IPS DF 4.7 (cell line): ENCODE data around the gene CLEC16A.

Source experiments
- DNase-seq: peaks from one replicate; pipeline ENCODE4 v3.0.0-alpha.2; 2013; ENCODE audit warnings: low spot score; ENCODE audit errors: extremely low read depth

Gene CLEC16A

GRCh38 chr16:11082108-11082859 is 137.9 kb downstream of the CLEC16A start:
- DNase-seq, result no peak

DNA sequence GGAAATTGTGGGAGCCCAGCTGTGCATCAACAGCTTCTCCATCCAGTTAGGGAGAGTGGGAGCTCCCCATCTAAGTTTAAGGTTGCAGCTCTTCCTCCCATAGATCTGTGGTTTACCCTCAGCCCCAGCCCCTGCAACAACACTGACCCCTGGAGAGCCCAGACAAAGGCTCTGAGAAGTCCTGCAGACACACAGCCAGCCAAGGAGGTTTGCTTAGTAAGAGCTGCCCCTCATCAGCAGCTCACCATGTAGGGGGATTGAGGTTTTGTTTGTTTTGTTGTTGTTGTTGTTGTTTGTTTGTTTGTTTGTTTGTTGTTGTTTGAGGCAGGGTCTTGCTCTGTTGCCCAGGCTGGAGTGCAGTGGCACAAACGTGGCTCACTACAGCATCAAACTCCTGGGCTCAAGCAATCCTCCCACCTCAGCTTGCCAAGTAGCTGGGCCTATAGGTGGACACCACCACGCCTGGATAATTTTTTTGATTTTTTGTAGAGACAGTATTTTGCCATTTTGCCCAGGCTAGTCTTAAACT is 138.6 kb downstream of the CLEC16A start:
- no peak for DNase-seq

DNA sequence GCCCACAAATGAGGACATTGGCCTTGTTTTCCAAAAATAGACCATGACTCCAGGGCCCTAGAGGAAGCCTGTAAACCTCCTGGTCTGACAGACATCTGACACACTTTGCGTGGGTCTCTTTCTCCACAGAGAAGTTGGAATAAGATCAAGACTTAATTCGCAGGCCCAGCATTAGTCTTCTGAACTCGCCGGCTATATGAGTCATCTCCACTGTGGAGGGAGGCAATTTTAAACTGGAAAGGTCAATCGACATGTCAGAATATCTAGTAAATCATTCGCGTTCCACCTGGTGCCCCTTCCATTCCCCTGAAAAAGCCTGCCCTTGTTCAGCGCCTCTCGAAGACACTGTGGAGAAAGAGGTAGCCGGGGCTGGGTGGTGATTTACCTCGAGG is 140.1 kb downstream of the CLEC16A start:
- no peak for DNase-seq

- no peak for DNase-seq
Measured at GRCh38 chr16:11084876-11085485, 140.6 kb downstream of the CLEC16A start.

GRCh38 chr16:11085916-11086315 is 141.6 kb downstream of the CLEC16A start:
- DNase-seq, result no peak

GRCh38 chr16:11087691-11088073 is 143.3 kb downstream of the CLEC16A start:
- no peak for DNase-seq

DNA sequence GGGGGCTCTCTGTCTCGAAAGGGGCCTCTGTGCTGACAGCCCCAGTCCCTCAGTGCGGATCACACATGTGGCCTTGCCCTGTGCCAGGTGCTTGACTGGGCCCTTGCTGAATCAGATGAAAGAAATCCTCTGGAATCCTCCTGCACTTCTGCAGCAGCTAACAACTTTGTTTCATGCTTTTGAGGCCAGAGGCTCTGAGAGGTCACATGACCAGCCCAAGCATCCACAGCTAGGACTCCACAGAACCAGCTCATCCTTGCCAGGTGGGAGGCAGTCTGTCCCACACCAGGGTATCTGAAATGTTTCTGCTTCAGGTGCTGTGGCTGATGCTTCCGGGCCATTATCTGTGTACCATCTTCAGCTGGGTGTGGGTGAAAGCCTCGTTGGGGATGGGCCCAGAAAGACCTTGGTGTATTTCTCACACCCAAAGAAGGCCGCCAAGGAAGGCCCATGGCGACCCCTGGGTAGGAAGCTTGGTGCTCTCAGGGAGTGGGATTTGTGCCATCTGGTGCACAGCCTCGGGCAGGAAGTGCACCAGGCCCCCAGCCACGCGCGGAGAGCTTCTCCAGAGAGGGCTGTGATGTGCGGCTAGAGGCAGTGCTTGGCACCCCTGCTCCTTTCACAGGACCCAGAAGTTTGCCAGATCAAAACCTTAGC is 143.8 kb downstream of the CLEC16A start:
- no peak for DNase-seq

DNA sequence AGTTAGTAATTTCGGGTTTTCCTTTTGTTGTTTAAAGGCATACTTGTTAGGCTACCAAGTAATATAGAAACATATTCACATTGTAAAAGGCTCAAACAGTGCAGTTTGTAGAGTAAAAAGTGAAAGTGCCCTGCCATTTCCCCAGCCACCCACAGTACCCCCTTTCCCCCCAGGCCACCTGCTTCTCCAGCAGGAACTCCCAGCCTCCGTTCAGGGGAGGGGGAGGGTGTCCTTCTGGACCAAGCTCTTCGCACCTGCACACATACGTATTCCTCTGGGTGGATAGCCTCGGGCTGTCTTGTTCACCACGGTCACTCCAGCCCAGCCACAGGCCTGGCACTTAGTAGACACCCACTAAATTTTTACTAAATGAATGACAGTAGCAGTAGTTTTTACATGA is 144.5 kb downstream of the CLEC16A start:
- no peak for DNase-seq

DNA sequence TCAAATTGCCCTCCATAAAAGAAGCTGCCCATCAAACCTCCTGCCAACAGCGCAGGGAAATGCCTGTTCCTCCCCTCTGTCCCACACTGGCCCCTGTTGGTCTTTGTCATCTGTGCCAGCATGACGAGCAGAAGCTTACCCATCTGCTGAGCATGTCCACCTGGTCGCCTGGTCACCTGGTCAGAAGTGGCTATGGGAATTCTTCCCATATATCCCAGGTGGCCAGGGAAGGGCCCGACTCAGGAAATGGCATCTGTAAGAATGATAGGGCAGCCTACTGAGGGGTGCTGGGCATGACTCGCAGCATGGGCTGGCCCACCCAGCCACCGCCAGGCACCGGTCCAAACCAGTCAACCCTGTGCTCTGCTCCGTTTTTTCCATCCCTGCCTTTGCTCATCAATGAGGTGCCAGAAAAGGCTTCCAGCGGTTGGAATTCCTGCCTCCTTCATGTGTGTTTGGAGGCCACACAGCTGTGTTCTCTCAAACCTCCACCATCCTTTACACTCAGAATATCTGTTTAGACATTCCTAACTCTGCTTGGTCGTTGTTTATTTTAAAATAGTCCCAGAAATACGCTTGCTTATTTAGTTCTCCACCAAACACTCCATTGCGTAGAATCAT is 145.2 kb downstream of the CLEC16A start:
- no peak for DNase-seq

DNA sequence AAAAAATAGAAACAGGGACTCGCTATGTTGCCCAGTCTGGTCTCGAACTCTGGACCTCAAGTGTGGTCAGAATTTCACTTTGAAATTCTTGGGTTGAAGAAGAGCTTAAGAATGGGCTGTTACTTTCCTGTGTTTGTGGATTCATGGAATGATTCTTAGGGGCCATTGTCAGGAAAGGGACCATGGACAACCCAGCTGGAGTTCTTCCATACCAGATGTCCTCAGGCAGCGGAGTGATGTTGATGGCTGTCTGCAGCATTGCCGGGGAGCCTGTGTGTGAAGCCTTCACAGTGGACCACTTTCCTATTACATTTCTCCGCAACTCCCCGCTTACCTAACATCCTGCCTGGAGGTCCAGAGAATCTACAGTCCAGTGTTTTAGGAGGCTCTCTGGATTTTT is 145.9 kb downstream of the CLEC16A start:
- no peak for DNase-seq

DNA sequence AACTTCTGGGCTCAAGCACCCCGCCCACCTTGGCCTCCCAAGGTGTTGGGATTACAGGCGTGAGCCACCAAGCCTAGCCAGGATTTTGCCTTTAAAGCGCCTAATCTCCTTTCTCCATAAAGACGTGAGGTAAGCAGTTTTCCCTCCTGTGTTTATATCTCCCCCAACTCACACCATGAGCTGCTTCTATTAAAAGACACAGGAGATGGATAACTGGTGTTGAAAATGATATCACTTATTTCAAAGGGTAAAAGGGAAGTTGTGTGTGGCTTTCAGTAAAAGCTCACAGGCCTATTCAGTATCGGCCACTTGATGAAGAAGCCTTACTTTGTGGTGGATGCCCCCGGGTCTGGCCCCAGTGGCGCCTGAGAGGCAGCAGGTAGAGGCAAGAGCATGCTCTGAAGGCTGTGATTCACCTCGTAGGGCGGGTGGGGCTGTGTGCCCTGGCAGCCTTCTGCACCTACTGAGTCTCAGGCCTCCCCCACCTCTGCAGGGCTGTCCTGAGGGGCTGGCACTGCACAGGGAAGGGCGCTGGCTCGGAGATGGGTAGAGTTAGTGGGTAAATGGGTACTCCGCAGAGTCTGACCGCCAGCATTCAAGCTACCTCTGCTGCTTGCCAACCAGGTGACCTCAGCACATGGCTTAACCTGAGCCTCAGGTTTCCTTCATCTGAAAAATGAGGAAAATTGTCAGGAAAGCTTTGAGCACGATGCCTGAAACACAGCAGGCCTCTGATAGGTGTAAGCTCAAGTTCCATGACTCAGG is 146.8 kb downstream of the CLEC16A start:
- no peak for DNase-seq

DNA sequence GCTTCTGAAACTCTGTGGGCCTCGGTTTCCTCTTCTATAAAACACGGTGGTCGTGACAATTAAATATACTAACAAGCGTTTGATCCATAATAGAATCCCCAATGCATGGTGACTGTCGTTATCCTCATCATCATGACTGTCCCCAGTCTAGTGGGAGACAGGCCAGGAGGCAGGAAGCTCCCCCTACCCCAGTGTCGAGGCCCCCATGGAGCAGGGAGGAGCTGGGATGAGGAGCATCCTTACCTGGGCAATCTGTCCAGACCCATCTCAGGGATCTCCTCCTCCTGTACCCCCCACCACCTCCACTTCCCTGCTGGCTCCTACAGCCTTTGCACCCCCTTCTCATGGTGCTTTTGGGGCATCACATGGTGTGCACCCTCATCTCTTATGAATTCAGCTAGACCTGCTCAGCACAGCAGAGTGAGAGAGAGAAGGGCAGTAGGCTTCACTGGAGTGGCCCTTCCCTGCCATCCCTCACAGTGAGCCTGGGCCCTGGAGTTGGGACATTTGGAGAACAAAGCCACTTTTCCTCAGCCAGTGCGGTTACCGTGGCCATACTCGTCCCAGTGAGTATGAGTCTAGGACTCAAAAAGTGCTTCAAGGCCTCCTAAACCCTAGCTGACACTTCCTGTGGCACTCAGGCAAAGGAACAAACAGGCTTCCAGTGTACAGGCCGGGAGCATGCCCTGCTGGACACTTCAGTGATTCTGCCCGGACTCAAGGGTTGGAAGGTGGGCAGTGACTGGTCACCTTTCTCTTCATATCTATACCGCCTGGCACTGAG is 148.6 kb downstream of the CLEC16A start:
- no peak for DNase-seq

DNA sequence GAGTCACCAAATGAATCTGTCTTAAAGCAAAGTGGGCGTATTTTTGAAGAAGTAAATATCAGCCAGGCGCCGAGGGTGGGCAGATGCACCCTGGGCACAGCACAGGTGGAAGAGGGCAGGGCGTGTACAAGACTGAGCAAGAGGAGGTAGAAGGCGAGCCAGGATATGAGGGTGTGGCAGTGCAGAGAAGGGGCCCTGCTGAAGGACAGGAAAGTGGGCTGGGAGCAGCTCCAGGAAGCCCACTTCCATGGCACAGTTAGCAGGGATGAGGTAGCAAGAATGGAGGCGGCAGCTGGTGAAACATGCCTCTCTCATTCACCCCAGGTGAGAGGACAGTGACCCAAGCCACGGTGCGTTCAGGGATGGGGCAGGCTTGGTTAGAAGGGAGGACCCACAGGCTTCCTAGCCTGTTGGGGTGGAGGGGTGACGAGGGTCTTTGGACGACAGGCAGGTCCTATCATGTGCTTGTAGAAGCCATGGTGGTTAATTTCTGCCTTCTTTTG is 149.3 kb downstream of the CLEC16A start:
- no peak for DNase-seq

GRCh38 chr16:11094075-11094856 is 149.9 kb downstream of the CLEC16A start:
- DNase-seq, result no peak

- no peak for DNase-seq
Measured at GRCh38 chr16:11094857-11095565, 150.6 kb downstream of the CLEC16A start.

DNA sequence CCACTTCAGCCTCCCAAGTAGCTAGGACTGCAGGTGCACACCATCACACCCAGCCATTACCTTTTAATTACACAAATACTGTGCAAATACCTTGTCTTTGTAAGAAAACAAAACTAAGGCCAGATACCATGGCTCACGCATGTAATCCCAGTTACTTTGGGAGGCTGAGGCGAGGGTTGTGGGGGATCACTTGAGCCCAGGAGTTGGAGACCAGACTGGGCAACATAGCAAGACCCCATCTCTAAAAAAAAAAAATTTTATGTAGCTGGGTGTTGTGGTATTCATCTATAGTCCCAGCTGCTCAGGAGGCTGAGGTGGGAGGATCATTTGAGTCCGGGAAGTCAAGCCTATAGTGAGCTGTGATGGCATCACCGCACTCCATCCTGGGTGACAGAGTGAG is 151.6 kb downstream of the CLEC16A start:
- DNase-seq, result no peak

- DNase-seq, result no peak
Measured at GRCh38 chr16:11097094-11097786, 152.9 kb downstream of the CLEC16A start.

DNA sequence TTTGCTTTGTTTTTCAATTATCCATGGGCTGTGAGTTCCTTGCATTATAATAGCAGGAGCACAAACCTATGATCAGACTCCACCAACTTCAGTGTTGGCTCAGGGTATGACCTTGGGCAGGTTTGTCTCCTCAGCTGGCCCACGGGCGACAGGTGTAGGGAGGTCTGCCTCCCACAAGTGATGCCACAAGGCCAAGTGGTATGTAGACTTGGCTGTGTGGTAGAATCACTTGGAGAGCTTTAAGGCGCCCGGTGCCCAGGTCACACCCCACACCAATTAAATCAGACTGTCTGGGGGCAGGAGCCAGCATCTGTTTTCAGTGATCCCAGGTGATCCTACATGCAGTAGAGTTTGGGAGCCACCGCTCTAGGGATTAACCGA is 153.4 kb downstream of the CLEC16A start:
- no peak for DNase-seq
